ENCODE data around the gene BRAP. TPM values are rescaled to one million over a fixed set of nuclear protein-coding genes. Genes with fewer than 3 reads are reported as not detected.

Gene BRAP
- total RNA-seq, 3 donors from 2014 or later (not counting 1 experiment from before 2014, with no cell fraction given): 24.6 to 28.8 (median 27.8) TPM

- Mint-ChIP-seq H3K36me3 (peaks cover 11% of the 10 kb centered on the region), H3K27me3 (ENCODE audit: low read depth in 2 of 2) (no peaks in the 10 kb centered on the region), H3K9me3 (no peaks in the 10 kb centered on the region), H3K4me3 (no peak overlapping the region), H3K4me1 (no peaks in the 10 kb centered on the region), H3K27ac (no peak overlapping the region)
- no peaks in the 10 kb centered on the region for H3K4me1 ChIP-seq (ENCODE audit: control insufficient read depth, insufficient read depth, low read length)
- WGBS (ENCODE audit: insufficient coverage): 100% methylated on average over 3 of the region's 5 CpGs
- H3K4me3 ChIP-seq (ENCODE audit: low read length): no peak overlapping the region
- DNase-seq: no peak
- no peak for TF ChIP-seq CTCF (IDR thresholded peaks at IDR 0.05)
- no peak overlapping the region for H3K27ac ChIP-seq (ENCODE audit: low read length)
- no peaks in the 10 kb centered on the region for H3K27me3 ChIP-seq (ENCODE audit: control insufficient read depth, insufficient read depth, low read length)
- H3K36me3 ChIP-seq (ENCODE audit: control insufficient read depth, insufficient read depth, low read length): peaks cover 74% of the 10 kb centered on the region
- intact Hi-C loops (cut with micrococcal nuclease): no loop called here
- H3K9me3 ChIP-seq (ENCODE audit: control insufficient read depth, insufficient read depth, low read length): no peaks in the 10 kb centered on the region
- no peak for ATAC-seq
Measured at GRCh38 chr12:111677186-111677585, 8.6 kb downstream of the BRAP start.

- Histone ChIP-seq H3K36me3 (ENCODE audit: control insufficient read depth, insufficient read depth, low read length) (peaks cover 74% of the 10 kb centered on the region), H3K27me3 (ENCODE audit: control insufficient read depth, insufficient read depth, low read length) (no peaks in the 10 kb centered on the region), H3K9me3 (ENCODE audit: control insufficient read depth, insufficient read depth, low read length) (no peaks in the 10 kb centered on the region), H3K4me1 (ENCODE audit: control insufficient read depth, insufficient read depth, low read length) (no peaks in the 10 kb centered on the region), H3K4me3 (ENCODE audit: low read length) (no peak overlapping the region), H3K27ac (ENCODE audit: low read length) (no peak overlapping the region)
- peak; percentile 15 for TF ChIP-seq CTCF (IDR thresholded peaks at IDR 0.05)
- peak in 1 of 2 donors; percentile 16 for DNase-seq
- WGBS (ENCODE audit: insufficient coverage): over 99% methylated on average over 3 of the region's 3 CpGs
- Mint-ChIP-seq H3K36me3 (peaks cover 10% of the 10 kb centered on the region), H3K27me3 (ENCODE audit: low read depth in 2 of 2) (no peaks in the 10 kb centered on the region), H3K27ac (no peak overlapping the region), H3K4me1 (peaks cover 0 to 5% of the 10 kb centered on the region in 2 donors), H3K4me3 (no peak overlapping the region), H3K9me3 (no peaks in the 10 kb centered on the region)
- intact Hi-C loops (cut with micrococcal nuclease): no loop called here
- ATAC-seq: no peak
Measured at GRCh38 chr12:111673503-111673902, 12.3 kb downstream of the BRAP start.

DNA sequence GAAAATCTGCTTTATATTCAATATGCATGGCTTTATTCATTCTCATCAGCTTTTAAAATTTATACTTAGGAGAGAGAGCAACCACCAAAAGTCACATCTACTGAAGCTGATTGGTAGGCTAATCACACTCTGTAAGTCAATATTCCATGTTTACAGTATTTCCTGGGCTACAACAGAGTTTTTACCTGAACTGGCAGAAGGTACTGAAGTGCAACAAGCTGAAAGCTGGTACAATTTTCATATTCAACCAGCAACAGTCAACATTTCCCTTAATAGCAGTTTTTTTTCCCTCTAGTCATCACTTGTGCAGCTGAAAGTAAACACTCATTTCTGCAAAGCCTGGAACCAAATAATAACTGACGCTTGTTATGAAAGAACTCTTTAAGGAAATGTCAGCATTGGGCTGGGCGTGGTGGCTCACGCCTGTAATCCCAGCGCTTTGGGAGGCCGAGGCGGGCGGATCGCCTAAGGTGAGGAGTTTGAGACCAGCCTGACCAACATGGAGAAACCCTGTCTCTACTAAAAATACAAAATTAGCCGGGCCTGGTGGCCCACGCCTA lies 12.9 kb downstream of the BRAP start:
- TF ChIP-seq CTCF (IDR thresholded peaks at IDR 0.05): no peak
- ATAC-seq (no peak), DNase-seq (no peak)
- Histone ChIP-seq H3K27me3 (ENCODE audit: control insufficient read depth, insufficient read depth, low read length) (no peaks in the 10 kb centered on the region), H3K9me3 (ENCODE audit: control insufficient read depth, insufficient read depth, low read length) (no peaks in the 10 kb centered on the region), H3K4me3 (ENCODE audit: low read length) (no peak overlapping the region), H3K27ac (ENCODE audit: low read length) (no peak overlapping the region), H3K36me3 (ENCODE audit: control insufficient read depth, insufficient read depth, low read length) (peaks cover 74% of the 10 kb centered on the region), H3K4me1 (ENCODE audit: control insufficient read depth, insufficient read depth, low read length) (no peaks in the 10 kb centered on the region)
- 96% methylated on average over 10 of the region's 10 CpGs for WGBS (ENCODE audit: insufficient coverage)
- intact Hi-C loops (cut with micrococcal nuclease): no loop called here
- Mint-ChIP-seq H3K4me1 (peaks cover 0 to 5% of the 10 kb centered on the region in 2 donors), H3K27me3 (ENCODE audit: low read depth in 2 of 2) (no peaks in the 10 kb centered on the region), H3K9me3 (no peaks in the 10 kb centered on the region), H3K36me3 (peaks cover 10% of the 10 kb centered on the region), H3K27ac (no peak overlapping the region), H3K4me3 (no peak overlapping the region)

All from natural killer cell (primary cell).